ENCODE data around the gene DOCK4. TPM values are rescaled to one million over a fixed set of nuclear protein-coding genes. Genes with fewer than 3 reads are reported as not detected.

The DOCK4 gene
- total RNA-seq, 1 experiment from 2014 or later, result 4.9 TPM

GRCh38 chr7:111929264-111929663 lies 276.9 kb downstream of the DOCK4 start:
- Histone ChIP-seq H3K9me3 (ENCODE audit: control insufficient read depth, low read depth, low read length) (no peaks in the 10 kb centered on the region), H2BK15ac (ENCODE audit: low read depth, low read length) (no peak overlapping the region), H3K4ac (ENCODE audit: low read depth, low read length) (no peak overlapping the region), H3K23me2 (ENCODE audit: insufficient read length, low read depth, low read length, poor library complexity, severe bottlenecking) (no peaks in the 10 kb centered on the region), H4K20me1 (ENCODE audit: control insufficient read depth, insufficient read depth, insufficient read length) (no peaks in the 10 kb centered on the region), H2BK5ac (ENCODE audit: insufficient read length, low read length) (no peak overlapping the region), H3K27me3 (ENCODE audit: insufficient read depth, low read length) (no peaks in the 10 kb centered on the region), H3K4me2 (ENCODE audit: insufficient read depth, insufficient read length, low read length) (no peak overlapping the region), H3K14ac (ENCODE audit: insufficient read depth, low read length) (no peak overlapping the region), H2AK5ac (ENCODE audit: insufficient read length, low read length) (no peak overlapping the region), H3K9ac (ENCODE audit: extremely low read depth, insufficient read length, low read length) (no peak overlapping the region), H2AFZ (ENCODE audit: low read length) (no peak overlapping the region), H3K79me1 (ENCODE audit: insufficient read depth, low read depth, low read length, poor library complexity, severe bottlenecking) (no peaks in the 10 kb centered on the region), H3T11ph (ENCODE audit: low read length) (no peak overlapping the region), H4K5ac (ENCODE audit: insufficient read length, low read depth, low read length) (no peak overlapping the region), H3K27ac (ENCODE audit: insufficient read length, low read depth, low read length) (no peak overlapping the region), H2BK120ac (ENCODE audit: low read depth, low read length, poor library complexity, severe bottlenecking) (no peak overlapping the region), H3K23ac (ENCODE audit: insufficient read length, low read depth, low read length) (no peak overlapping the region), H3K18ac (ENCODE audit: insufficient read length, low read depth, low read length) (no peak overlapping the region), H2BK12ac (ENCODE audit: insufficient read length, low read depth, low read length) (no peak overlapping the region), H4K91ac (ENCODE audit: insufficient read length, low read depth, low read length) (no peak overlapping the region), H3K56ac (ENCODE audit: insufficient read length, low read depth, low read length) (no peak overlapping the region), H4K8ac (replicated peaks; ENCODE audit: insufficient read length, low read depth, low read length) (no peak overlapping the region), H3K4me1 (ENCODE audit: insufficient read depth, low read length) (peaks cover 9% of the 10 kb centered on the region), H3K79me2 (ENCODE audit: insufficient read depth, low read length) (no peaks in the 10 kb centered on the region), H2BK20ac (ENCODE audit: low read depth, low read length, poor library complexity, severe bottlenecking) (no peak overlapping the region)
- peaks cover 38 to 46% of the 10 kb centered on the region in 2 experiments for H3K4me1 Mint-ChIP-seq
- no peak overlapping the region for H3K4me3 Mint-ChIP-seq
- H3K27me3 Mint-ChIP-seq (ENCODE audit: low read depth), result no peaks in the 10 kb centered on the region
- H3K27ac Mint-ChIP-seq, result no peak overlapping the region
- no peak for DNase-seq
- H3K36me3 Mint-ChIP-seq (ENCODE audit: insufficient read depth in 1 of 3, low read depth in 3 of 3), result peaks cover 0 to 5% (median 0%) of the 10 kb centered on the region in 3 experiments; a peak in 3 of 7 replicates
- no peaks in the 10 kb centered on the region for H3K9me3 Mint-ChIP-seq
- TF ChIP-seq, protein P1, sequence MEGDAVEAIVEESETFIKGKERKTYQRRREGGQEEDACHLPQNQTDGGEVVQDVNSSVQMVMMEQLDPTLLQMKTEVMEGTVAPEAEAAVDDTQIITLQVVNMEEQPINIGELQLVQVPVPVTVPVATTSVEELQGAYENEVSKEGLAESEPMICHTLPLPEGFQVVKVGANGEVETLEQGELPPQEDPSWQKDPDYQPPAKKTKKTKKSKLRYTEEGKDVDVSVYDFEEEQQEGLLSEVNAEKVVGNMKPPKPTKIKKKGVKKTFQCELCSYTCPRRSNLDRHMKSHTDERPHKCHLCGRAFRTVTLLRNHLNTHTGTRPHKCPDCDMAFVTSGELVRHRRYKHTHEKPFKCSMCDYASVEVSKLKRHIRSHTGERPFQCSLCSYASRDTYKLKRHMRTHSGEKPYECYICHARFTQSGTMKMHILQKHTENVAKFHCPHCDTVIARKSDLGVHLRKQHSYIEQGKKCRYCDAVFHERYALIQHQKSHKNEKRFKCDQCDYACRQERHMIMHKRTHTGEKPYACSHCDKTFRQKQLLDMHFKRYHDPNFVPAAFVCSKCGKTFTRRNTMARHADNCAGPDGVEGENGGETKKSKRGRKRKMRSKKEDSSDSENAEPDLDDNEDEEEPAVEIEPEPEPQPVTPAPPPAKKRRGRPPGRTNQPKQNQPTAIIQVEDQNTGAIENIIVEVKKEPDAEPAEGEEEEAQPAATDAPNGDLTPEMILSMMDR (conservative IDR thresholded peaks at IDR 0.05), result no peak
